ENCODE measurements around the gene ZGPAT. TPM values are rescaled to one million over a fixed set of nuclear protein-coding genes. Genes with fewer than 3 reads are reported as not detected.

Gene ZGPAT
- total and polyA plus RNA-seq, 2 of the 8 experiments (the other 6 are each of a cell fraction or from before 2014, with no cell fraction given) = 14.5 to 21.4 TPM

GRCh38 chr20:63675681-63676368, 32.0 kb upstream of the ZGPAT start:
- Histone ChIP-seq H3K18ac (ENCODE audit: extremely low read depth, low read length) (no peak overlapping the region), H3K14ac (ENCODE audit: insufficient read length) (no peak overlapping the region), H3K4me1 (replicated peaks in 1 of 4; ENCODE audit: control insufficient read depth in 3 of 4, insufficient read depth in 4 of 4, low read length in 3 of 4) (no peaks in the 10 kb centered on the region), H4K8ac (ENCODE audit: extremely low read depth, insufficient read depth, low read length) (no peak overlapping the region), H3K9ac (replicated peaks in 1 of 4; ENCODE audit: extremely low read depth in 1 of 4, low read depth in 3 of 4, low read length in 3 of 4) (no peak overlapping the region), H3K4me2 (ENCODE audit: insufficient read depth in 1 of 2, low read depth in 2 of 2, low read length in 2 of 2) (no peak overlapping the region), H3K4me3 (ENCODE audit: extremely low read depth in 1 of 4, insufficient read depth in 2 of 4, low read depth in 3 of 4, low read length in 4 of 4) (no peak overlapping the region), H2BK15ac (ENCODE audit: low read length) (no peak overlapping the region), H3K27ac (ENCODE audit: low read depth, low read length) (no peak overlapping the region), H3K79me2 (ENCODE audit: control insufficient read depth in 1 of 2, insufficient read depth in 2 of 2, low read length in 2 of 2) (no peaks in the 10 kb centered on the region), H2BK12ac (ENCODE audit: low read depth, low read length) (no peak overlapping the region), H4K5ac (ENCODE audit: insufficient read length, low read depth, low read length) (no peak overlapping the region), H2AFZ (ENCODE audit: low read length) (no peak overlapping the region), H3K36me3 (ENCODE audit: control insufficient read depth in 2 of 4, insufficient read depth in 4 of 4, low read length in 3 of 4) (peaks cover 2 to 16% (median 4%) of the 10 kb centered on the region in 4 experiments; a peak in 3 of 8 replicates), H2BK120ac (replicated peaks; ENCODE audit: low read depth, low read length) (no peak overlapping the region), H3K56ac (replicated peaks; ENCODE audit: insufficient read length, low read depth, low read length) (no peak overlapping the region), H4K91ac (replicated peaks; ENCODE audit: insufficient read length, low read length) (no peak overlapping the region), H3K27me3 (replicated peaks in 1 of 4; ENCODE audit: control insufficient read depth in 3 of 4, extremely low read depth in 1 of 4, insufficient read depth in 3 of 4, low read length in 3 of 4) (no peaks in the 10 kb centered on the region), H3K79me1 (ENCODE audit: low read depth, low read length) (no peaks in the 10 kb centered on the region), H2BK5ac (ENCODE audit: low read depth, low read length) (no peak overlapping the region), H3K4ac (replicated peaks; ENCODE audit: insufficient read length, low read depth, low read length) (no peak overlapping the region), H3K9me3 (ENCODE audit: insufficient read depth in 2 of 2, low read depth in 1 of 2, low read length in 1 of 2) (no peaks in the 10 kb centered on the region), H2AK5ac (ENCODE audit: low read depth, low read length) (no peak overlapping the region), H3K23ac (ENCODE audit: insufficient read length) (no peak overlapping the region), H2BK20ac (ENCODE audit: low read length) (no peak overlapping the region), H4K20me1 (replicated peaks in 1 of 2; ENCODE audit: control insufficient read depth in 1 of 2, insufficient read depth in 2 of 2, low read length in 2 of 2) (no peaks in the 10 kb centered on the region), H3K23me2 (ENCODE audit: low read depth, low read length) (no peaks in the 10 kb centered on the region; the same call in 1 of the 2 replicates)
- FAIRE-seq (no peak), DNase-seq (ENCODE audit: low read depth in 1 of 2, low spot score in 2 of 2) (no peak)
- 93% methylated on average over 18 of the region's 20 CpGs; no CpG with 5 or more reads in 1 of the 2 experiments for WGBS, 2 experiments (ENCODE audit: extremely low coverage in 1 of 2, insufficient coverage in 1 of 2, insufficient read length in 1 of 2, insufficient replicate concordance in 2 of 2, low coverage in 1 of 2, low lambda C conversion rate in 2 of 2, missing lambda C conversion rate in 1 of 2)
- POLR2A ChIA-PET (ENCODE audit: partially characterized antibody) = no interaction called here
- CTCF ChIA-PET (ENCODE audit: partially characterized antibody) = interaction anchor here (1.1 kb wide), 1 partner anchor 10 kb away, joined by 3 read pairs; no protein-coding TSS in a partner anchor
- TF ChIP-seq CTCF (IDR thresholded peaks at IDR 0.05; ENCODE audit: control extremely low read depth in 1 of 3, insufficient read depth in 1 of 3, low read depth in 1 of 3, low read length in 3 of 3) (no peak), BACH1 (IDR thresholded peaks at IDR 0.05; ENCODE audit: low read length) (no peak), GABPA (IDR thresholded peaks at IDR 0.05; ENCODE audit: borderline replicate concordance, insufficient read depth, low read length) (no peak), EP300 (IDR thresholded peaks at IDR 0.05; ENCODE audit: borderline replicate concordance in 1 of 2, low read depth in 2 of 2, low read length in 2 of 2) (no peak), CBX8 (IDR thresholded peaks at IDR 0.05; ENCODE audit: borderline replicate concordance, low read depth, low read length) (no peak), TBP (IDR thresholded peaks at IDR 0.05; ENCODE audit: low read depth, low read length) (no peak), MAX (IDR thresholded peaks at IDR 0.05) (no peak), HDAC2 (IDR thresholded peaks at IDR 0.05; ENCODE audit: borderline replicate concordance in 1 of 2, low read depth in 2 of 2, low read length in 2 of 2) (no peak), GTF2F1 (IDR thresholded peaks at IDR 0.05; ENCODE audit: borderline replicate concordance, low read depth, low read length) (no peak)

Data from H1 (cell line).